Osteocyte (in vitro differentiated cells): ENCODE data around the gene DIP2C. TPM values are rescaled to one million over a fixed set of nuclear protein-coding genes. Genes with fewer than 3 reads are reported as not detected.

Experiments used
- DNase-seq: peaks from one replicate; pipeline ENCODE4 v3.0.0; 2021; ENCODE audit warnings: mixed read lengths; ENCODE audit not compliant: unreplicated experiment; ENCODE audit errors: extremely low spot score
- H3K27ac Mint-ChIP-seq: one replicate; pipeline ENCODE4 v1.8.0; 2021; ENCODE audit warnings: mild to moderate bottlenecking, mixed read lengths; ENCODE audit not compliant: unreplicated experiment
- H3K27me3 Mint-ChIP-seq: one replicate; pipeline ENCODE4 v1.8.0; 2021; ENCODE audit warnings: mixed read lengths; ENCODE audit not compliant: unreplicated experiment
- H3K36me3 Mint-ChIP-seq: one replicate; pipeline ENCODE4 v1.8.0; 2021; ENCODE audit warnings: mixed read lengths; ENCODE audit not compliant: unreplicated experiment
- H3K4me1 Mint-ChIP-seq: one replicate; pipeline ENCODE4 v1.8.0; 2021; ENCODE audit warnings: mixed read lengths; ENCODE audit not compliant: unreplicated experiment
- H3K4me3 Mint-ChIP-seq: one replicate; pipeline ENCODE4 v1.8.0; 2021; ENCODE audit warnings: mild to moderate bottlenecking, moderate library complexity, mixed read lengths; ENCODE audit not compliant: unreplicated experiment
- H3K9me3 Mint-ChIP-seq: one replicate; pipeline ENCODE4 v1.8.0; 2021; ENCODE audit warnings: mixed read lengths; ENCODE audit not compliant: unreplicated experiment
- CTCF ChIP-seq: fragments of 200-600 bp; sonication (generic); IDR thresholded peaks from 2 replicates; pipeline ENCODE4 v1.5.0; 2021; ENCODE audit warnings: antibody characterized with exemption, mild to moderate bottlenecking, moderate library complexity
- total RNA-seq: library from RNA; stranded (reverse); gene quantifications from 2 replicates; pipeline ENCODE4 v1.2.1, GENCODE V29; 2021

The DIP2C gene
- total RNA-seq, 1 donor from 2014 or later: 36.8 TPM

GRCh38 chr10:363152-363551, 326.3 kb downstream of the DIP2C start:
- DNase-seq: no peak
- H3K27me3 Mint-ChIP-seq: no peaks in the 10 kb centered on the region
- peaks cover 13% of the 10 kb centered on the region for H3K4me1 Mint-ChIP-seq
- TF ChIP-seq CTCF: no peak
- peaks cover 56% of the 10 kb centered on the region for H3K36me3 Mint-ChIP-seq
- no peaks in the 10 kb centered on the region for H3K9me3 Mint-ChIP-seq
- H3K4me3 Mint-ChIP-seq: no peak overlapping the region
- no peak overlapping the region for H3K27ac Mint-ChIP-seq

- TF ChIP-seq CTCF: no peak
- Mint-ChIP-seq H3K4me3 (no peak overlapping the region), H3K36me3 (peaks cover 53% of the 10 kb centered on the region), H3K27me3 (no peaks in the 10 kb centered on the region), H3K4me1 (peaks cover 6% of the 10 kb centered on the region), H3K9me3 (no peaks in the 10 kb centered on the region), H3K27ac (no peak overlapping the region)
- DNase-seq: no peak
Measured at GRCh38 chr10:361203-362081, 328.0 kb downstream of the DIP2C start.

GRCh38 chr10:360653-361052, 328.8 kb downstream of the DIP2C start:
- no peak for TF ChIP-seq CTCF
- Mint-ChIP-seq H3K27ac (no peak overlapping the region), H3K36me3 (peaks cover 54% of the 10 kb centered on the region), H3K9me3 (no peaks in the 10 kb centered on the region), H3K4me3 (no peak overlapping the region), H3K27me3 (no peaks in the 10 kb centered on the region), H3K4me1 (peaks cover 4% of the 10 kb centered on the region)
- DNase-seq: no peak

GRCh38 chr10:359762-360161, 329.7 kb downstream of the DIP2C start:
- H3K9me3 Mint-ChIP-seq: no peaks in the 10 kb centered on the region
- peaks cover 52% of the 10 kb centered on the region for H3K36me3 Mint-ChIP-seq
- peaks cover 4% of the 10 kb centered on the region for H3K4me1 Mint-ChIP-seq
- TF ChIP-seq CTCF: no peak
- H3K27me3 Mint-ChIP-seq: no peaks in the 10 kb centered on the region
- no peak for DNase-seq
- H3K27ac Mint-ChIP-seq: no peak overlapping the region
- no peak overlapping the region for H3K4me3 Mint-ChIP-seq

- TF ChIP-seq CTCF: no peak
- H3K4me1 Mint-ChIP-seq: peaks cover 4% of the 10 kb centered on the region
- no peak overlapping the region for H3K27ac Mint-ChIP-seq
Measured at GRCh38 chr10:359093-359492, 330.4 kb downstream of the DIP2C start.

More at GRCh38 chr10:359093-359492, 330.4 kb downstream of the DIP2C start:
- no peaks in the 10 kb centered on the region for H3K27me3 Mint-ChIP-seq
- peaks cover 52% of the 10 kb centered on the region for H3K36me3 Mint-ChIP-seq
- no peak for DNase-seq
- no peaks in the 10 kb centered on the region for H3K9me3 Mint-ChIP-seq
- no peak overlapping the region for H3K4me3 Mint-ChIP-seq
